ENCODE data around the gene FUT4. TPM values are rescaled to one million over a fixed set of nuclear protein-coding genes. Genes with fewer than 3 reads are reported as not detected.
"Not testable (repeated sequence)": the region's sequence is repeated elsewhere in the genome, so short reads cannot be mapped to it uniquely, and the experiment has no call there.

The FUT4 gene
- total RNA-seq, 4 donors from 2014 or later, result 1.2 to 4.5 (median 2.3) TPM

GRCh38 chr11:94546162-94546470, 2.4 kb downstream of the FUT4 start:
- DNase-seq (ENCODE audit: low spot score in 2 of 2), result no peak
- 59 to 63% methylated on average over 2 of the region's 2 CpGs for WGBS, 2 donors

GRCh38 chr11:94546886-94547285, 3.2 kb downstream of the FUT4 start:
- 60 to 77% methylated on average over 1 of the region's 1 CpG for WGBS, 2 donors
- no peak for TF ChIP-seq CTCF (IDR thresholded peaks at IDR 0.05)
- TF ChIP-seq POLR2A (IDR thresholded peaks at IDR 0.05), result no peak
- no peak overlapping the region for H3K4me3 ChIP-seq (ENCODE audit: low read depth, poor library complexity, severe bottlenecking)
- intact Hi-C loops (cut with DNase I; ENCODE audit: low total_unique reads), result no loop called here
- no peak for DNase-seq (ENCODE audit: low spot score in 2 of 2)

More at GRCh38 chr11:94546162-94546470, 2.4 kb downstream of the FUT4 start:
- no peak for TF ChIP-seq POLR2A (IDR thresholded peaks at IDR 0.05)
- H3K4me3 ChIP-seq (ENCODE audit: low read depth, poor library complexity, severe bottlenecking), result no peak overlapping the region
- intact Hi-C loops (cut with DNase I; ENCODE audit: low total_unique reads), result no loop called here

- WGBS, 2 donors, result 69 to 71% methylated on average over 5 of the region's 5 CpGs
- intact Hi-C loops (cut with DNase I; ENCODE audit: low total_unique reads), result no loop called here
Measured at GRCh38 chr11:94549146-94549545, 5.4 kb downstream of the FUT4 start.

GRCh38 chr11:94550513-94550912, 6.8 kb downstream of the FUT4 start:
- intact Hi-C loops (cut with DNase I; ENCODE audit: low total_unique reads), result no loop called here
- TF ChIP-seq POLR2A (IDR thresholded peaks at IDR 0.05), result no peak
- DNase-seq (ENCODE audit: low spot score in 2 of 2), result no peak
- H3K4me3 ChIP-seq (ENCODE audit: low read depth, poor library complexity, severe bottlenecking), result no peak overlapping the region
- WGBS, 2 donors, result 70 to 72% methylated on average over 4 of the region's 4 CpGs

More at GRCh38 chr11:94549146-94549545, 5.4 kb downstream of the FUT4 start:
- no peak overlapping the region for H3K4me3 ChIP-seq (ENCODE audit: low read depth, poor library complexity, severe bottlenecking)
- DNase-seq (ENCODE audit: low spot score in 2 of 2), result no peak
- no peak for TF ChIP-seq CTCF (IDR thresholded peaks at IDR 0.05)
- no peak for TF ChIP-seq POLR2A (IDR thresholded peaks at IDR 0.05)

GRCh38 chr11:94553938-94554337, 10.2 kb downstream of the FUT4 start:
- 41 to 95% methylated on average over 1 of the region's 1 CpG for WGBS, 2 donors
- intact Hi-C loops (cut with DNase I; ENCODE audit: low total_unique reads), result no loop called here
- TF ChIP-seq CTCF (IDR thresholded peaks at IDR 0.05) (no peak), POLR2A (IDR thresholded peaks at IDR 0.05) (no peak)
- H3K4me3 ChIP-seq (ENCODE audit: low read depth, poor library complexity, severe bottlenecking), result no peak overlapping the region
- no peak for DNase-seq (ENCODE audit: low spot score in 2 of 2)

- DNase-seq (ENCODE audit: low spot score in 2 of 2); intact Hi-C loops (cut with DNase I; ENCODE audit: low total_unique reads); H3K4me3 ChIP-seq (ENCODE audit: low read depth, poor library complexity, severe bottlenecking): not testable (repeated sequence)
- 79 to 80% methylated on average over 8 of the region's 8 CpGs for whole genome bisulfite sequencing, 2 donors
Measured at GRCh38 chr11:94555752-94556329, 12.1 kb downstream of the FUT4 start.

- no peak for DNase-seq (ENCODE audit: low spot score in 2 of 2)
- intact Hi-C loops (cut with DNase I; ENCODE audit: low total_unique reads), result no loop called here
- no peak overlapping the region for H3K4me3 ChIP-seq (ENCODE audit: low read depth, poor library complexity, severe bottlenecking)
Measured at GRCh38 chr11:94557421-94557820, 13.7 kb downstream of the FUT4 start.

More at GRCh38 chr11:94557421-94557820, 13.7 kb downstream of the FUT4 start:
- TF ChIP-seq CTCF (IDR thresholded peaks at IDR 0.05) (no peak), POLR2A (IDR thresholded peaks at IDR 0.05) (no peak)
